Esophagus squamous epithelium (tissue), 5 donors: ENCODE measurements around the gene PHKB. TPM values are rescaled to one million over a fixed set of nuclear protein-coding genes. Genes with fewer than 3 reads are reported as not detected.

ENCODE experiments used
- DNase-seq: peaks from one replicate; lab custom pipeline; 2025; lab: John Stamatoyannopoulos, UW
- H3K27ac ChIP-seq, 4 donors: fragments of 200-600 bp; sonication (generic); one replicate each; pipeline ENCODE4 v1.5.1; 2016 to 2019; ENCODE audit warnings: mild to moderate bottlenecking in 1 of 4
- H3K27me3 ChIP-seq, 4 donors: fragments of 200-600 bp; sonication (generic); 1 replicate in 3 of 4; 2 replicates in 1 of 4; pipeline versions ENCODE4 v1.5.1 to v1.6.0; 2017 to 2021; ENCODE audit warnings: antibody characterized with exemption in 1 of 4
- H3K36me3 ChIP-seq, 3 donors: fragments of 200-600 bp; sonication (generic); one replicate each; pipeline ENCODE4 v1.5.1; 2016 to 2019
- H3K4me1 ChIP-seq, 3 donors: fragments of 200-600 bp; sonication (generic); one replicate each; pipeline ENCODE4 v1.5.1; 2017 to 2019
- H3K4me3 ChIP-seq, 4 donors: fragments of 200-600 bp; sonication (generic); 1 replicate in 3 of 4; 2 replicates in 1 of 4; pipeline ENCODE4 v1.5.1; 2016 to 2019; ENCODE audit warnings: mild to moderate bottlenecking in 2 of 4, moderate library complexity in 1 of 4
- H3K9me3 ChIP-seq, 3 donors: fragments of 200-600 bp; sonication (generic); one replicate each; pipeline ENCODE4 v1.5.1; 2016 to 2019
- CTCF ChIP-seq, 6 experiments: fragments of 450-650 bp in 4 of 6; fragments of 200-600 bp in 2 of 6; sonication (generic) in 2 of 6; IDR thresholded peaks; one replicate each; pipeline ENCODE4 v1.5.1; 2016 to 2019; ENCODE audit warnings: antibody characterized with exemption in 6 of 6, mild to moderate bottlenecking in 4 of 6, moderate library complexity in 4 of 6
- POLR2A ChIP-seq, 4 donors: fragments of 450-650 bp; IDR thresholded peaks; one replicate each; pipeline ENCODE4 v1.6.1; 2017; ENCODE audit warnings: antibody characterized with exemption in 4 of 4, mild to moderate bottlenecking in 4 of 4, moderate library complexity in 3 of 4
- WGBS, 2 donors: methylation state at CpG; one replicate each; pipeline ENCODE4 v1.1.5; 2018; 5-methylcytosine and 5-hydroxymethylcytosine counted together
- intact Hi-C: fragments of 100-400 bp; cut with DNase I; formaldehyde crosslinking; loops from one replicate; pipeline ENCODE4 v1.15.0; 2022
- total RNA-seq, 4 donors: library from RNA; depleted of rRNA; stranded (reverse); fragments of >200 nt; gene quantifications; one replicate each; pipeline ENCODE4 v1.1.0, GENCODE V29; 2016
- donor health status: DM: yes; HTN: yes; CAD: no.

Gene PHKB
- total RNA-seq, 4 donors from 2014 or later: 39.0 to 81.3 (median 53.8) TPM

- peaks cover 0 to 44% (median under 1%) of the 10 kb centered on the region in 3 donors for H3K36me3 ChIP-seq
- intact Hi-C loops: no loop called here
- peaks cover 0 to 14% (median 0%) of the 10 kb centered on the region in 3 donors for H3K4me1 ChIP-seq
- no peak overlapping the region for H3K4me3 ChIP-seq
- WGBS, 2 donors: 55 to 81% methylated on average over 3 of the region's 3 CpGs
- H3K27ac ChIP-seq: no peak overlapping the region
- H3K27me3 ChIP-seq: no peaks in the 10 kb centered on the region
- DNase-seq: no peak
- H3K9me3 ChIP-seq: no peaks in the 10 kb centered on the region
- no peak for TF ChIP-seq POLR2A (IDR thresholded peaks at IDR 0.05)
- no peak for TF ChIP-seq CTCF (IDR thresholded peaks at IDR 0.05)
Measured at GRCh38 chr16:47519546-47519945, 58.4 kb downstream of the PHKB start.

DNA sequence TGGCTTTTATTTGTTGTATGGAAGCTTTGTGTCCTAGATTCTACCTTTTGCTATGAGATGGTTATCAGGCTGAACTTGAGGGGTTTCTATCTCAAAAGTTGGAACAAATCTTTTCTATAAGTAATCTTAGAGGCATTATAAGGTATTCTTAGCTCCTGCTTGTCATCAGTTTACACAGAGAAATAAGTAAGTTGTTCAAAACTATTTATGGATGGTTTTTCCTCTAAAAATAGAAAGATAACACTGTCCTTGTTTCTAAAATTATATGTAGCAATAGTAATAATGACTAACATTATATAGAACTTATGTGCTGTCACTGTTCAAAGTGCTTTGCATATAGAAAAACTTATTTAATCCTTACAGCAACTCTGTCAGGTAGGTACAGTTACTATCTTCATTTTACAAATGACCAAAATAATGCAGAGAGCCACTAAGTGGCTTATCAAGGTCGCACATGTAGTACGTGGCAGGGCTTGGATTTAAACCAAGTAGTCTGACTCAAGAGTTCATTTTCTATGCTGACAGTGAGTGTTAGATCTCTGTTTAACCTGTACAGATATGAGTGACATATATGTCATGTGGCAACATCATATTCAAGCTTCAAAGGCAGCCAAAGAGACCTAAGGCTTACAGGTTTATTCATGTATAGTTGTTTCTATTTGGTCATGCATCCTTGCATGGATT lies 59.0 kb downstream of the PHKB start:
- no peak for DNase-seq
- Histone ChIP-seq H3K27ac (no peak overlapping the region), H3K36me3 (peaks cover 0 to 38% (median 0%) of the 10 kb centered on the region in 3 donors), H3K4me3 (no peak overlapping the region), H3K9me3 (no peaks in the 10 kb centered on the region), H3K4me1 (peaks cover 0 to 14% (median 0%) of the 10 kb centered on the region in 3 donors), H3K27me3 (no peaks in the 10 kb centered on the region)
- 48 to 53% methylated on average over 2 of the region's 2 CpGs for WGBS, 2 donors
- TF ChIP-seq POLR2A (IDR thresholded peaks at IDR 0.05) (no peak), CTCF (IDR thresholded peaks at IDR 0.05) (no peak)
- intact Hi-C loops: no loop called here

- no peak for DNase-seq
- H3K36me3 ChIP-seq: peaks cover 0 to 21% (median 0%) of the 10 kb centered on the region in 3 donors
- no peak overlapping the region for H3K4me3 ChIP-seq
- no peaks in the 10 kb centered on the region for H3K9me3 ChIP-seq
- intact Hi-C loops: no loop called here
- H3K4me1 ChIP-seq: peaks cover 0 to 14% (median 0%) of the 10 kb centered on the region in 3 donors
- no peaks in the 10 kb centered on the region for H3K27me3 ChIP-seq
- TF ChIP-seq POLR2A (IDR thresholded peaks at IDR 0.05) (no peak), CTCF (IDR thresholded peaks at IDR 0.05) (no peak)
- WGBS, 2 donors: 74 to 90% methylated on average over 2 of the region's 2 CpGs
- peak overlapping the region in 1 of 4 donors; percentile 29 for H3K27ac ChIP-seq
Measured at GRCh38 chr16:47523342-47524006, 62.3 kb downstream of the PHKB start.

GRCh38 chr16:47524007-47524405 lies 62.9 kb downstream of the PHKB start:
- peak overlapping the region in 2 of 4 donors; percentile 25 to 29 for H3K27ac ChIP-seq

More at GRCh38 chr16:47524007-47524405, 62.9 kb downstream of the PHKB start:
- H3K9me3 ChIP-seq: no peaks in the 10 kb centered on the region
- intact Hi-C loops: no loop called here
- peaks cover 0 to 14% (median 0%) of the 10 kb centered on the region in 3 donors for H3K4me1 ChIP-seq
- H3K4me3 ChIP-seq: no peak overlapping the region
- no peak for DNase-seq
- H3K27me3 ChIP-seq: no peaks in the 10 kb centered on the region
- 83 to 86% methylated on average over 5 of the region's 5 CpGs for WGBS, 2 donors
- no peak for TF ChIP-seq CTCF (IDR thresholded peaks at IDR 0.05)
- no peak for TF ChIP-seq POLR2A (IDR thresholded peaks at IDR 0.05)
- peaks cover 0 to 24% (median 0%) of the 10 kb centered on the region in 3 donors for H3K36me3 ChIP-seq
